ENCODE data around the gene OCLN. TPM values are rescaled to one million over a fixed set of nuclear protein-coding genes. Genes with fewer than 3 reads are reported as not detected.

OCLN gene
- polyA plus RNA-seq, 2 of the 4 experiments (the other 2 are of a cell fraction), result 10.7 to 54.1 TPM

Small RNAs within 50 kb of the gene (small RNA-seq; reads per million reads assigned to genes)
- 0 reads per million in 6 experiments for gene RN7SL616P
- 0 reads per million in 6 experiments for gene RNU6-724P
- gene RPS27P14, result 0 reads per million in 6 experiments

Other genes with a start within 250 kb of the OCLN start
- gene CCDC125, start 160.0 kb upstream of the OCLN start, polyA plus RNA-seq (2011; rRNA removed), result 6.6 and 8.8 TPM in 2 replicates
- 4.7 to 4.9 TPM (median 4.8 TPM) in 3 replicates for gene CCDC125, start 160.0 kb upstream of the OCLN start, polyA plus RNA-seq (2017; fragmentation: RNase III; extraction: RNeasy Plus Mini Kit Qiagen cat#74134 plus additional on column Dnase treatment)
- gene AK6, start 123.3 kb upstream of the OCLN start, polyA plus RNA-seq (2011; rRNA removed), result 68.8 and 108 TPM in 2 replicates
- gene AK6, start 123.3 kb upstream of the OCLN start, polyA plus RNA-seq (2017; fragmentation: RNase III; extraction: RNeasy Plus Mini Kit Qiagen cat#74134 plus additional on column Dnase treatment), result 83.4 to 86.6 TPM (median 85.3 TPM) in 3 replicates
- 256 and 269 TPM in 2 replicates for gene TAF9, start 123.3 kb upstream of the OCLN start, polyA plus RNA-seq (2011; rRNA removed)
- gene TAF9, start 123.3 kb upstream of the OCLN start, polyA plus RNA-seq (2017; fragmentation: RNase III; extraction: RNeasy Plus Mini Kit Qiagen cat#74134 plus additional on column Dnase treatment), result 112 to 123 TPM (median 118 TPM) in 3 replicates
- 24.3 TPM in 2 replicates for gene RAD17, start 123.0 kb upstream of the OCLN start, polyA plus RNA-seq (2011; rRNA removed)
- 12.8 to 13.3 TPM (median 13.2 TPM) in 3 replicates for gene RAD17, start 123.0 kb upstream of the OCLN start, polyA plus RNA-seq (2017; fragmentation: RNase III; extraction: RNeasy Plus Mini Kit Qiagen cat#74134 plus additional on column Dnase treatment)
- 9.3 and 10.2 TPM in 2 replicates for gene MARVELD2, start 77.7 kb upstream of the OCLN start, polyA plus RNA-seq (2011; rRNA removed)
- 2.3 to 2.9 TPM (median 2.3 TPM) in 3 replicates for gene MARVELD2, start 77.7 kb upstream of the OCLN start, polyA plus RNA-seq (2017; fragmentation: RNase III; extraction: RNeasy Plus Mini Kit Qiagen cat#74134 plus additional on column Dnase treatment)
- gene GTF2H2C, start 67.4 kb downstream of the OCLN start, polyA plus RNA-seq (2011; rRNA removed), result 55.8 and 62.6 TPM in 2 replicates
- 45.8 to 51.5 TPM (median 46.8 TPM) in 3 replicates for gene GTF2H2C, start 67.4 kb downstream of the OCLN start, polyA plus RNA-seq (2017; fragmentation: RNase III; extraction: RNeasy Plus Mini Kit Qiagen cat#74134 plus additional on column Dnase treatment)